GOT3 (cell line): ENCODE data around the gene UHRF2.
"Not testable (repeated sequence)": the region's sequence is repeated elsewhere in the genome, so short reads cannot be mapped to it uniquely, and the experiment has no call there.

Experiments used
- DNase-seq: peaks from one replicate; lab custom pipeline; 2025; ENCODE audit warnings: mixed read lengths; lab: John Stamatoyannopoulos, UW

The UHRF2 gene

DNA sequence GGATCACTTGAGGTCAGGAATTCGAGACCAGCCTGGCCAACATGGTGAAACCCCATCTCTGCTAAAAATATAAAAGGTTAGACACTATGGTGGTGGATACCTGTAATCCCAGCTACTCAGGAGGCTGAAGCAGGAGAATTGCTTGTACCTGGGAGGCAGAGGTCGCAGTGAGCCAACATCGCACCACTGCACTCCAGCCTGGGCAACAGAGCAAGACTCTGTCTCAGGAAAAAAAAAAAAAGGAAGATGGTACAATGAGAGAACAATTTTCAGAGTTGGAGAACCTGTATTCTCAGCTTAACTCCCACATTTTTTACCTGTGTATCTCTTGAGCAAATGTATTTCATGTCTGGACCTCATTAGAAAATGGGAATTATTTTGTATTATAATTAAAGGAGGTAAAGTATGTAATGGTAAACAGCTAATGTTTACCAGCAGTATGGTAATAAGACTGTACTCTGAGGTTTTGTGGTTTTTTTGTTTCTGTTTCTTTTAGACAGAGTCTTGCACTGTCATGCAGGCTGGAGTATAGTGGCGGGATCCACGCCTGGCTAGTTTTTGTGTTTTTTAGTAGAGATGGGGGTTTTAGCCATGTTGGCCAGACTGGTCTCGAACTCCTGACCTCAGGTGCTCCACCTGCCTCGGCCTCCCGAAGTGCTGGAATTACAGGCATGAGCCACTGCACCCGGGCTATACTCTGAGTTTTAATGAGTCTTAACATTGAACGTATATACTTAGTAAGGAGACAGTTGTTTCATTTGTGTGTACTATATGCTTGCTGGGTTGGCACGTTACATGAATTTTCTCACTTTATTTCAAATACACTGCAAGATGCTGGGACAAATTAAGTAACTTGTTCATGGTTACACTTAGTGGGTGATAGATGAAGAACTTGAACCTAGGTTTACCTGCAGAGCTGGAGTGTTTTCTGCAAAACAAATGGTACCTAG, 16.2 kb downstream of the UHRF2 start:
- no peak for DNase-seq

DNA sequence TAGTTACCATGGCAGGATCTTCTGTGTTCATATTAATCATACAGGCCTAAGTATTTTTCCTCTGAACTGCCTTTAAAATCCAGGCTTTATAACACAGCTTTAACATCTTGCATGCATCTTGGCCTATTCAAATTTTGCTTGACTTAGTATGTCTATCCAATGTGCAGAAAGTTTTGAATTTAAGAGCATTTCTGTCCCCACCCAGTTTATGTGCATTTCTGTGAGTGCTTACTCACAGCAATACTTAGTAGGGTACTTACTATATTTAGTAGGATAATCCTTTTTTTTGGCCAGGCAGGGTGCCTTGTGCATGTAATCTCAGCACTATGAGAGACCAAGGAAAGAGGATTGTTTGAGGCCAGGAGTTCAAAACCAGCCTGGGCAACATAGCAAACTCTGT, 18.0 kb downstream of the UHRF2 start:
- no peak for DNase-seq

- DNase-seq = no peak
These were observed 20.4 kb downstream of the UHRF2 start for GRCh38 chr9:6433410-6433809.

GRCh38 chr9:6439051-6439703, 26.2 kb downstream of the UHRF2 start:
- DNase-seq = no peak

GRCh38 chr9:6440405-6440804, 27.4 kb downstream of the UHRF2 start:
- no peak for DNase-seq

- DNase-seq = no peak
These were observed 28.3 kb downstream of the UHRF2 start for GRCh38 chr9:6441269-6441668.

DNA sequence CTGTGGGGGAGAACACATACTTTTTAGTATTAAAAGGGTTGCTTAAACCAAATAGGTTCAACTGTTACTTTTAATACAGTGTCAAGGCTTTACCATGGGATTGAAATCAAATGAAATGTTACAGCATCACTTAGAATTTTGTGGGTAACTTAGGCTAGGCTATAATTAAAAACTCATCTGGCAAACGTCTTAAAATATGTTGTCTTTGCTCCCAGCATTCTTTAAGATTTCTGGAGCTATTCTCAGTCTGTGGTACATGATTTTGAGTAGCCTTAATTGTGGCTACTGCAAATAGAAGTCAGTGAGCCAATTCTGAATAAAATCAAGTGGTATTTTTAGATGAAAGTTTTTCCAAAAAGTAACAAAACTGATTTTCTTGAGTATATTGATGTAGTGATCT, 30.7 kb downstream of the UHRF2 start:
- no peak for DNase-seq

- DNase-seq = no peak
These were observed 31.1 kb downstream of the UHRF2 start for GRCh38 chr9:6444128-6444527.

DNA sequence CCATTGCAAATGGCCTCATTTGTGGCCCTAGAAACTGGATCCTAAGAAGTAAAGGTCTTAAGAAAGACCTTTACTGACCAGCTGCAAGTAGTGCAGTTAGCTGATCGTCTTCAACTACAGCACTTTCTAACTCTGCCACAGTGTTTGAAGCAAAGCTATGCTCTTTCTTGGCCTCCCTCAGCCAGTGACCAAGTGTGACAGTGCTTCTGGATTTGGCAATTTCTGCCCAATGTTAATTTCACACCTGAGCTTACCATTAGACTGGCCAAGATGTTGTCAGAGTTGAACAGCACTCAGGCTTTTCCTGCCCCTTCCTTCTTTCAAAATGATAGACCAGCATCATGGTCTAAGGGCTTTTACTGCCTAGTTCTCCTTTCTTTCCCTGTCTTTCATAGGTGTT, 36.1 kb downstream of the UHRF2 start:
- no peak for DNase-seq

DNA sequence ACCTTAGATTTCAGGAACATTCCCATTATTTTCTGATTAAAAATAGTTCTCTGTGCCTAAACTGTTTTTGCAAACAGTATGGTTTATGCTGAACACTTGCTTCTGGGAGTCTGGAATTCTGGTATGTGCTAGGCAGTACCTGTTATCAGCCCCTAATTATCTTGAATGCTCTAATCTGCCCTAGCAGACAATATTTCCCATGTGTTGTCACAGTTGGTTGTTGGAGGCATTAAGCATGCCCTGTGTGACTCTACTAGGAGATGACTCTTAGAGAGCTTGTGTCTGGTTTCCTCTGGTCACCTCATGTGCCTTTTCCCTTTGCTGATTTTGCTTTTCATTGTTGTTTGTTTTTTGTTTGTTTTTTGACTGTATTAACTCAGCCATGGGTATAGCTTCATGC, 36.6 kb downstream of the UHRF2 start:
- DNase-seq = no peak

DNA sequence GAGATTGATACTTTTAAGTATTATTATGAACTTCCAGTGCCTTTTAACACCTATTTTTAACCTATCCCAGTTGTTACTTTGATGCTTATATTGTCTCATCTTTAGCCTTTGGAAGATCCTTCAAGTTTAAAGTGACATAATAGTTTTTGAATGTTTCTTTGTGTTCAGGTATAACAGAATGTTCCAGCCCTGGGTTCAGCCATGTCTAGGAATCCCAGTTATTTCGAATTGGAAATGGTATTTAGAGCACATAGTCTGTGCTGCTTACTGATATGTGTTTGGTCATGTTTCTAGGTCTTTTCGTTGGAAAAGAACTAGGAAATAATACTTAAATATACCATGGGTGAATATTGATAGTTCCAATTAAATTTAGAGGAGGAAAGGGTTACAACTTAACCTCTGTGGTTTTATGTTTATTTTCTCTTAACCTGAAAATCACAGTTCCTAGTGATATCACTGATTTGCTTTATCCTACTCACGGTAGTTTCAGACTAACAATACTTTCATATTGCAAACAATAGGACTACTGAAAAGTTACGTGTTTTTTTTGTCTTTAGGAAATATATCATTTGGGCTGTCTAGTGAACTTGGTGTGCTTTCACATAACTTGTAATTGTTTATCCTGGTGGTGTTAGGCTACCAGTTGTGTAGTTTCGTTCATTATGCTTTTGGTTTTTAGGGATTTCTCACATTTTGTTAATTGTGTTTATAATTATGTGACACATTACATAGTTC, 37.8 kb downstream of the UHRF2 start:
- DNase-seq = no peak

GRCh38 chr9:6455292-6455691, 42.3 kb downstream of the UHRF2 start:
- DNase-seq = not testable (repeated sequence)

- DNase-seq = not testable (repeated sequence)
These were observed 45.7 kb downstream of the UHRF2 start for GRCh38 chr9:6458704-6459103.

DNA sequence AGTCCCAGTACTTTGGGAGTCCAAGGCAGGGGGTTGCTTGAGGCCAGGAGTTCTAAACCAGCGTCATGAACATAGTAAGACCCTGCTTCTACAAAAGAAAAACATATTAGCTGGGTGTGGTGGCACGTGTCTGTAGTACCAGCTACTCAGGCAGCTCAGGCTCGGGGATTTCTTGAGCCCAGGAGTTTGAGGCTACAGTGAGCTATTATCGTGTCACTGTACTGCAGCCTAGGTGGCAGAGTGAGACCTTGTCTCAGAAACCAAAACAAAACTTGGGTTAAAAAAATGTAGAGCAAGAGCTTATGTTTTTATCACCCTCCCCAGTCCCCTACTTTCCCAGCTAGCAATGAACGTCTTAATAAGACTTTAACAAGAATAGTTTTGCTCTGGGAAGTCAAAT, 46.7 kb downstream of the UHRF2 start:
- DNase-seq = no peak

GRCh38 chr9:6460189-6460768, 47.3 kb downstream of the UHRF2 start:
- DNase-seq = no peak

DNA sequence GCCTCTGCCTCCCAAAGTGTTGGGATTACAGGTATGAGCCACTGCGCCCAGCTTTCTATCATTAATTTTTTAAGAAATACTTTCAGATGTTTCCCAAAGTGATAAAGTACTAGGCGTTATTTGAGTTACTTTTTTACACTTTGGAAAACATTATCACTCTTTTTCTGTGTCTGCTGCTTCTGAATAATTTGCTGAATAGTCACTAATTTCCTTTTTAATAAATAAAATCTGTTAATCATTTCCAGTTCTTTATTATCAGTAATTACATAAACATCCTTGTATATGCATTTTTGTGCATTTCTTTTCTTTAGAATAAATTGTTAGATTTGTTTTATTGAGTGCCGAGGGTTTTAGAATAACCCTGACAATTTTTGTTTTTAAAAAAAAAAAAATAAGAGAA, 48.6 kb downstream of the UHRF2 start:
- DNase-seq = no peak

- no peak for DNase-seq
These were observed 54.1 kb downstream of the UHRF2 start for GRCh38 chr9:6467006-6467625.

DNA sequence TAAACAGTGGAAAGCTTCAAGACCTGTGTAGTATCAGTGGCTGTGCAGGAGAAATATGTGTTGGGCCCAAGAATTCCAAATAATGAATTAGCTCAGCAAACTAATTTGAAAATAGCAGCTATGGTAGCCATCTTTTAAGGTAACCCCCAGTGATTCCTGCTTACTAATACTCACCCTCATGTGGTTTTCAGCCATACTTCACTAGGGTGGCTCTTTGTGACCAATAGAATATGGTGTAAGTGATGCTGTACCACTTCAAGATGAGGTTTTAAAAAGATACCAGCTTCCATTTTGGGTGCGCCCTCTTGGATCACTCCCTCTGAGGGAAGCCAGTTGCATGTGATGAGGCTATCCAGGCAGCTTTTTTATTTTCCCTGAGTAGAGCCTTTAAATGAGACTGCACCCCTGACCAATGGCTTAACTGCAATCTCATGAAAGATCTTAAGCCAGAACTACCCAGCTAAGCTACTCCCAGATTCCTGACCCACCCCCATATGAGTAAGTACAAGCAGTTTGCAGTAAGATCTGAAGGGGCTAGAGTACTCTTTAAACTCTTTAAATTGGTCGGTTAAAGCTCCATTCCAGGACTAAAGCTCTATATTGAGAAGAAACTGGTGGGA, 58.3 kb downstream of the UHRF2 start:
- no peak for DNase-seq

DNA sequence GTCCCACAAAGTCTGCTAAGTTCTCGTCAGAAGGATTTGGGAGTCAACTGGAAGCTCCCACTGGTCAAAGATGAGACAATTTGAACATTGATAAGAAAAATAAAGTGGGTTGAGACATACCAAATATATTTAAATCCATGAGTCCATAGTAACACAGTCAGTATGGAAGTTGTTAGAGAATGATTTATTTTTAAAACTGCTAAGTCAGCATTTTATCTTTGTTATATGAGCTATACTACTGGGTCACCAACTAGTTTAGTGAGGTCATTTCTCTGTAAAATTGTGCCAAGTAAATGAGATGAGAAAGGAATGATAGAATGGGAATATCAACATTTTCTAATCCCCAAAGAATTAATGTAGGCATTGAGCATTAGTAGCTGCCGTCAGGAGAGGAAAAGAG, 60.2 kb downstream of the UHRF2 start:
- DNase-seq = no peak

GRCh38 chr9:6479959-6480358, 67.0 kb downstream of the UHRF2 start:
- DNase-seq = no peak

- no peak for DNase-seq
These were observed 71.2 kb downstream of the UHRF2 start for GRCh38 chr9:6484210-6484609.
